Activated CD4-positive, alpha-beta memory T cell treated with anti-CD3 and anti-CD28 coated beads for 36 hours (primary cell): ENCODE measurements around the gene IGFBP4. TPM values are rescaled to one million over a fixed set of nuclear protein-coding genes. Genes with fewer than 3 reads are reported as not detected.
A peak's percentile ranks its signal among the peaks of the same experiment; 100 is the strongest.

Experiments used
- CTCF ChIA-PET: fragments of 350-600 bp; sonication (Branson Sonifier 250); formaldehyde crosslinking; loops from one replicate; lab custom pipeline; 2021; ENCODE audit warnings: antibody characterized with exemption, inconsistent platforms; lab: Charles Lee
- POLR2A ChIA-PET: fragments of 350-600 bp; sonication (Branson Sonifier 250); formaldehyde crosslinking; loops from one replicate; lab custom pipeline; 2021; ENCODE audit warnings: antibody characterized with exemption; lab: Charles Lee
- DNase-seq: peaks from one replicate; pipeline ENCODE4 v3.0.0-alpha.2; 2020
- H3K27ac Mint-ChIP-seq: one replicate; pipeline ENCODE4 v1.8.0; 2021; ENCODE audit warnings: mixed read lengths
- H3K27me3 Mint-ChIP-seq: one replicate; pipeline ENCODE4 v1.8.0; 2021; ENCODE audit warnings: mixed read lengths
- H3K36me3 Mint-ChIP-seq: one replicate; pipeline ENCODE4 v1.8.0; 2021; ENCODE audit warnings: mixed read lengths
- H3K4me1 Mint-ChIP-seq: one replicate; pipeline ENCODE4 v1.8.0; 2021; ENCODE audit warnings: low read depth, mixed read lengths
- H3K4me3 Mint-ChIP-seq: one replicate; pipeline ENCODE4 v1.8.0; 2021; ENCODE audit warnings: mild to moderate bottlenecking, mixed read lengths
- H3K9me3 Mint-ChIP-seq: one replicate; pipeline ENCODE4 v1.8.0; 2021; ENCODE audit warnings: mixed read lengths
- intact Hi-C: fragments of 100-400 bp; cut with micrococcal nuclease; formaldehyde crosslinking; loops from one replicate; pipeline ENCODE4 v1.15.1; 2023
- total RNA-seq, 2 experiments: library from RNA; stranded (reverse); gene quantifications; one replicate each; pipeline ENCODE4 v1.2.3, GENCODE V29; 2021

IGFBP4 gene
- total RNA-seq, 2 experiments from 2014 or later: 14.6 to 15.5 TPM

DNA sequence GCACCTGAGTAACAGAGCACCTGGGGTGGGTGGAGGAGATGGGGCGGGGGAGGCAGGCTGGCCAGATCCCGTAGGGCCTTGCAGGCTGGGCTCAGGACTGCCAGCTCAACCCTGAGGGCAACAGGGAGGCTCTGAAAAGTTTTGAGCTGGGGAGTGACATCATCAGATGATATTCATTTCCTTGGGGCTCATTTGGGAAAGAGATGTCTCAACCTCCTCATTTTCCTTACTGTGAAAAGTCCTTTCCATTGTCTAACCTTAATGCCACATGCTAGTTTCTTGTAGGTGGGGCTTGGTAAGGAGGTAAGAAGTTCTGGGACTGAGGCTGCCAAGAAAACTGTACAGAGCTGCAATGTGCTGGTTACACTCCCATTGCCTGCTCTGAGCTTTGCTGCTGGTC, 54.4 kb downstream of the IGFBP4 start:
- Mint-ChIP-seq H3K36me3 (no peaks in the 10 kb centered on the region), H3K27ac (no peak overlapping the region), H3K4me3 (no peak overlapping the region), H3K9me3 (no peaks in the 10 kb centered on the region), H3K27me3 (peaks cover 1% of the 10 kb centered on the region), H3K4me1 (peaks cover 8% of the 10 kb centered on the region)
- ChIA-PET POLR2A (interaction anchor here (1.0 kb wide), 1 partner anchor 17 kb away, joined by 3 read pairs; no protein-coding TSS in a partner anchor), CTCF (interaction anchor here (0.6 to 1.8 kb wide), 7 partner anchors 8 to 54 kb away, joined by 3 to 5 read pairs (median 3); partner anchors contain the start of gene IGFBP4)
- no peak for DNase-seq
- intact Hi-C loops: no loop called here

GRCh38 chr17:40498281-40499084, 55.2 kb downstream of the IGFBP4 start:
- no peaks in the 10 kb centered on the region for H3K9me3 Mint-ChIP-seq
- no peak for DNase-seq
- peaks cover 8% of the 10 kb centered on the region for H3K4me1 Mint-ChIP-seq
- ChIA-PET POLR2A (interaction anchor here (1.0 kb wide), 1 partner anchor 18 kb away, joined by 3 read pairs; no protein-coding TSS in a partner anchor), CTCF (interaction anchor here (0.6 to 1.8 kb wide), 4 partner anchors 22 to 55 kb away, joined by 3 to 5 read pairs (median 4); partner anchors contain the start of gene IGFBP4)
- H3K4me3 Mint-ChIP-seq: no peak overlapping the region
- intact Hi-C loops: no loop called here
- no peaks in the 10 kb centered on the region for H3K36me3 Mint-ChIP-seq
- H3K27me3 Mint-ChIP-seq: peaks cover 1% of the 10 kb centered on the region
- no peak overlapping the region for H3K27ac Mint-ChIP-seq

GRCh38 chr17:40499551-40500189, 56.4 kb downstream of the IGFBP4 start:
- Mint-ChIP-seq H3K27me3 (peaks cover 1% of the 10 kb centered on the region), H3K27ac (no peak overlapping the region), H3K9me3 (no peaks in the 10 kb centered on the region), H3K4me1 (peaks cover 4% of the 10 kb centered on the region), H3K36me3 (no peaks in the 10 kb centered on the region), H3K4me3 (no peak overlapping the region)
- ChIA-PET CTCF (no interaction called here), POLR2A (no interaction called here)
- no peak for DNase-seq
- intact Hi-C loops: no loop called here

DNA sequence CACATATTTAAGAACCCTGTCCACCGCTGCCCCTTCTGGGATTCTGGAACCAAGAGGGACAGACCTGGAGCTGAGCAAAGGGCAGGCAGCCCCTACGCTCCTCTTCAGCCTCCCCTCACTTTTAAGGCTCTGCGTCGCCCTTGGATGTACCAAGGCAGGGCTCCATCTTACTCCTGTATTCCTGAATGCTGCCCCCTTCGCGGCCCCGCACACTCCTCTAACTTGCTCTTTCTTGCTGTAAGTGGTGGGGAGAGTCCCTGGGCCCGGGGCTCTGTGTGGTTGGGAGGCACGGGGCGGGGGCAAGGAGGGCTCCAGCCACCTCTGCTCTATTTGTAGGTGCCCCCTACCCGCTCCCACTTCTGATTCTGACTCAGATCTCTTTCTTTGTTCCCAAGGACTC, 56.9 kb downstream of the IGFBP4 start:
- DNase-seq: no peak
- Mint-ChIP-seq H3K27me3 (peaks cover 1% of the 10 kb centered on the region), H3K4me1 (peaks cover 4% of the 10 kb centered on the region), H3K36me3 (no peaks in the 10 kb centered on the region), H3K27ac (no peak overlapping the region), H3K9me3 (no peaks in the 10 kb centered on the region), H3K4me3 (no peak overlapping the region)
- intact Hi-C loops: no loop called here
- POLR2A ChIA-PET: no interaction called here
- CTCF ChIA-PET: no interaction called here

DNA sequence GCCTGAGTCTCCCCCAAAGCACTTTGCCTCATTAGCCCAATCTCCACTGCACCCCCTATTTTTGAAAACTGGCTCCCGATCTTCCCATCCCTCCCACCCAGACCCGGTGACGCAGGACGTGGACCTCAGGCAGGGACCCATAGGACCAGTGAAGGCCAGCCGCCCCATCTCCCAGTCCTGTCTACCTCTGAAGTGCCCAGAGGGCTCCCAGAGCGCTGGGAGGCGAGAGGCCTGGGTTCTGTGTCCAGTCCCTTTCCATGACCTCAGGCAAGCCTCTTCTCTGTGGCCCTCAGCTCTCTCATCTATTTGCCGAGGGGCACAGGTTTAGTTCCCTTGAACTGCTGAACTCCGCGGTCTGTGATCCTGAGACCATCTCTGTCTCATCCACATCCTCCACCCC, 57.5 kb downstream of the IGFBP4 start:
- POLR2A ChIA-PET: no interaction called here
- intact Hi-C loops: no loop called here
- peaks cover 1% of the 10 kb centered on the region for H3K27me3 Mint-ChIP-seq
- no peaks in the 10 kb centered on the region for H3K9me3 Mint-ChIP-seq
- H3K4me3 Mint-ChIP-seq: no peak overlapping the region
- no peak overlapping the region for H3K27ac Mint-ChIP-seq
- DNase-seq: no peak
- peaks cover 4% of the 10 kb centered on the region for H3K4me1 Mint-ChIP-seq
- H3K36me3 Mint-ChIP-seq: no peaks in the 10 kb centered on the region
- CTCF ChIA-PET: no interaction called here

DNA sequence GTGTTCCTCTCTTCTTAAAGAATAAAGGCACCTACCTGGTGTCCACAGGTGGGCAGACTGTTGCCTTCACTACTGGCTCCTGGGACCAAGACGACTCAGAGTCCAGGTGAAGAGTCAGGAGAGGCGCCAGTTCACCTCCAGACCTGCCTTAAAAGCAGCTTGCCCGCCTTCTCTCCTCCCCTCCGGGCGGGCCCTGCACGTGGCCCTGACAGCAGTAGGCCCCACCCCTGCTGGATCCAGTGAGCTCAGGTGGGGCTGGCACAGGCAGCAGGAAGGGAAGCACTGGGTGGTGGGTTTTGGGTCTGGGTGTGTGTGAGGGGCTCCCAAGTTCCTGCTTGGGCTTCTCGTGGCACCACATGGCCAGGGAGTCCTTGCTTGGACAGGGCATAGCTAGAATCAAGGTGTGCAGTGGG, 58.3 kb downstream of the IGFBP4 start, which contains the start of gene TNS4:
TNS4 (minus strand) TSS at position 125 of the 413 bp plus-strand sequence. CDS start 5,198 bp downstream, outside the sequence.
- Mint-ChIP-seq H3K27ac (no peak within 1 kb of the TSS), H3K4me3 (no peak within 1 kb of the TSS), H3K36me3 (no peaks in the 10 kb centered on the region), H3K27me3 (peaks cover 1% of the 10 kb centered on the region), H3K9me3 (no peaks in the 10 kb centered on the region), H3K4me1 (peaks cover 4% of the 10 kb centered on the region)
- DNase-seq: no peak
- intact Hi-C loops: no loop called here
- ChIA-PET POLR2A (interaction anchor here (0.6 kb wide), 1 partner anchor 84 kb away, joined by 3 read pairs; the partner anchor contains the start of gene TOP2A), CTCF (interaction anchor here (1.5 to 1.7 kb wide), 2 partner anchors 25 to 32 kb away, joined by 6 to 7 read pairs; no protein-coding TSS in a partner anchor)

- no peak for DNase-seq
- no peak overlapping the region for H3K27ac Mint-ChIP-seq
- H3K36me3 Mint-ChIP-seq: no peaks in the 10 kb centered on the region
- H3K27me3 Mint-ChIP-seq: peaks cover 1% of the 10 kb centered on the region
- no peak overlapping the region for H3K4me3 Mint-ChIP-seq
- POLR2A ChIA-PET: no interaction called here
- peaks cover 4% of the 10 kb centered on the region for H3K4me1 Mint-ChIP-seq
- no peaks in the 10 kb centered on the region for H3K9me3 Mint-ChIP-seq
- intact Hi-C loops: no loop called here
- CTCF ChIA-PET: interaction anchor here (1.5 to 1.7 kb wide), 2 partner anchors 26 to 31 kb away, joined by 6 to 7 read pairs; no protein-coding TSS in a partner anchor
Measured at GRCh38 chr17:40502716-40503115, 59.5 kb downstream of the IGFBP4 start.

- peaks cover 1% of the 10 kb centered on the region for H3K27me3 Mint-ChIP-seq
- H3K36me3 Mint-ChIP-seq: no peaks in the 10 kb centered on the region
- ChIA-PET CTCF (no interaction called here), POLR2A (no interaction called here)
- peak overlapping the region; percentile 28 for H3K27ac Mint-ChIP-seq
- no peak for DNase-seq
- H3K9me3 Mint-ChIP-seq: no peaks in the 10 kb centered on the region
- intact Hi-C loops: no loop called here
- H3K4me1 Mint-ChIP-seq: no peaks in the 10 kb centered on the region
- H3K4me3 Mint-ChIP-seq: no peak overlapping the region
Measured at GRCh38 chr17:40503154-40503553, 59.9 kb downstream of the IGFBP4 start.

- H3K27me3 Mint-ChIP-seq: no peaks in the 10 kb centered on the region
- no peaks in the 10 kb centered on the region for H3K9me3 Mint-ChIP-seq
- ChIA-PET CTCF (interaction anchor here (1.6 to 3.6 kb wide), 2 partner anchors 27 to 30 kb away, joined by 3 to 9 read pairs; no protein-coding TSS in a partner anchor), POLR2A (no interaction called here)
- DNase-seq: no peak
- no peak overlapping the region for H3K4me3 Mint-ChIP-seq
- intact Hi-C loops: no loop called here
- H3K27ac Mint-ChIP-seq: no peak overlapping the region
- no peaks in the 10 kb centered on the region for H3K36me3 Mint-ChIP-seq
- H3K4me1 Mint-ChIP-seq: no peaks in the 10 kb centered on the region
Measured at GRCh38 chr17:40506786-40507185, 63.5 kb downstream of the IGFBP4 start.

Other genes with a start within 250 kb of the IGFBP4 start
- gene WIPF2, start 224.1 kb upstream of the IGFBP4 start, total RNA-seq: 10 to 100 TPM; 19.0 to 20.6 TPM
- 10 to 100 TPM; 95.6 to 95.7 TPM for gene CDC6, start 155.6 kb upstream of the IGFBP4 start, total RNA-seq
- gene RARA, start 134.3 kb upstream of the IGFBP4 start, total RNA-seq: 10 to 100 TPM; 31.2 TPM
- gene GJD3, start 78.7 kb upstream of the IGFBP4 start, total RNA-seq: under 1 TPM in 1 of 2 experiments, not detected in 1; 0.27 TPM
- gene TOP2A, start 25.6 kb upstream of the IGFBP4 start, total RNA-seq: 100 to 1,000 TPM; 301 to 311 TPM
- gene TNS4, start 58.2 kb downstream of the IGFBP4 start, total RNA-seq: 10 to 100 TPM; 14.5 to 15.2 TPM
- gene CCR7, start 122.0 kb downstream of the IGFBP4 start, total RNA-seq: 100 to 1,000 TPM; 137 to 145 TPM
- gene SMARCE1, start 204.4 kb downstream of the IGFBP4 start, total RNA-seq: 100 to 1,000 TPM; 103 to 104 TPM
- gene KRT222, start 221.7 kb downstream of the IGFBP4 start, total RNA-seq: not detected